GM20431 (cell line): Measurements from ENCODE around the gene DENND4A.

Experiments
- in situ Hi-C: fragments of 300-500 bp; cut with MseI, MboI; formaldehyde crosslinking; loops from one replicate; pipeline ENCODE4 v1.15.0; 2020; ENCODE audit warnings: low sequenced_read_pairs; ENCODE audit not compliant: unreplicated experiment

Gene DENND4A

GRCh38 chr15:65612949-65613744 lies 178.9 kb downstream of the DENND4A start:
- in situ Hi-C loops: no loop called here

GRCh38 chr15:65612616-65612946 lies 179.5 kb downstream of the DENND4A start:
- in situ Hi-C loops: no loop called here

GRCh38 chr15:65611888-65612615 lies 180.0 kb downstream of the DENND4A start:
- in situ Hi-C loops: no loop called here

GRCh38 chr15:65610871-65611718 lies 181.0 kb downstream of the DENND4A start, which contains the start of gene INTS14:
Gene INTS14 (minus strand): TSS chr15:65611131. CDS start chr15:65607380, 3,751 bp downstream.
- in situ Hi-C loops: no loop called here
